Sigmoid colon (tissue), 4 donors: ENCODE data around the gene DOLPP1.

Experiments used
- CTCF ChIP-seq, 4 experiments: fragments of 450-650 bp in 3 of 4; fragments of 200-600 bp in 1 of 4; IDR thresholded peaks; one replicate each; pipeline ENCODE4 v1.5.1; 2016 to 2019; ENCODE audit warnings: antibody characterized with exemption in 4 of 4, mild to moderate bottlenecking in 3 of 4, moderate library complexity in 2 of 4
- POLR2AphosphoS5 ChIP-seq, 4 donors: sonication (generic); formaldehyde crosslinking; IDR thresholded peaks; one replicate each; pipeline ENCODE4 v1.6.1; 2017; ENCODE audit warnings: antibody characterized with exemption in 4 of 4

- TF ChIP-seq CTCF (IDR thresholded peaks at IDR 0.05): no peak
- TF ChIP-seq POLR2AphosphoS5 (IDR thresholded peaks at IDR 0.05): no peak
Measured at GRCh38 chr9:129038109-129038852, 42.6 kb upstream of the DOLPP1 start.
